Stimulated activated CD4-positive, alpha-beta T cell treated with anti-CD3 and anti-CD28 coated beads, TNF-alpha, amount 100 ng/mL, for 4 hours (primary cell): ENCODE results near the gene DERA.
"Not testable (repeated sequence)": the region's sequence is repeated elsewhere in the genome, so short reads cannot be mapped to it uniquely, and the experiment has no call there.

ENCODE experiments used
- DNase-seq, 3 experiments: peaks; one replicate each; pipeline ENCODE4 v3.0.0-alpha.2; 2020; ENCODE audit warnings: low read depth in 3 of 3

Gene DERA

DNA sequence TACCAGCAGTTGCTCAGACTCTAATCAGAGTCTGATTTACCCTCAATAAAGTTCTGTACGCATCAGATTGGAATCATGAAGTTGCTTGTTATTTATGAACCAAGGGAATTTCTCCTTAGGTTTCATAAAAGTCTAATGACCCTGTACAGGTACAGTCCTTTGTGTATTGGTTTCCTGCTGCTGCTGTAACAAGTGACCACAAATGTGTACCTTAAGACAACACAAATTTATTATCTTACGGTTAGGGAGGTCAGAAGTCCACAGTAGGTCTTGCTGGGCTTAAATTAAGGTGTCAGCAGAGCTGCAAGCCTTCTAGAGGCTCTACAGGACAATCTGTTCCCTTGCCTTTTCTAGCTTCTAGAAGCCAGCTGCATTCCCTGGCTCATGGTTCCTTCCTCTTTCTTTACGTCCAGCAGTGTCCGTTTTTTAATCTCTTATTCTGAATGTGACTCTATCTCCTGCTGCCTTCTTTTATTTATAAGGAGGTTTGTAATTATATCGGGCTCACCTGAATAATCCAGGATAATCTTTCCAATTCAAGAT, 6.7 kb upstream of the DERA start:
- DNase-seq, result no peak

- DNase-seq, result no peak
Observed at GRCh38 chr12:15910468-15910863, 666 bp upstream of the DERA start.

- DNase-seq, result not testable (repeated sequence)
Observed at GRCh38 chr12:15911931-15912330, 799 bp downstream of the DERA start.

- not testable (repeated sequence) for DNase-seq
Observed at GRCh38 chr12:15914131-15914530, 3.0 kb downstream of the DERA start.

- no peak for DNase-seq
Observed at GRCh38 chr12:15918066-15918465, 6.9 kb downstream of the DERA start.

- no peak for DNase-seq
Observed at GRCh38 chr12:15919418-15919817, 8.3 kb downstream of the DERA start.

DNA sequence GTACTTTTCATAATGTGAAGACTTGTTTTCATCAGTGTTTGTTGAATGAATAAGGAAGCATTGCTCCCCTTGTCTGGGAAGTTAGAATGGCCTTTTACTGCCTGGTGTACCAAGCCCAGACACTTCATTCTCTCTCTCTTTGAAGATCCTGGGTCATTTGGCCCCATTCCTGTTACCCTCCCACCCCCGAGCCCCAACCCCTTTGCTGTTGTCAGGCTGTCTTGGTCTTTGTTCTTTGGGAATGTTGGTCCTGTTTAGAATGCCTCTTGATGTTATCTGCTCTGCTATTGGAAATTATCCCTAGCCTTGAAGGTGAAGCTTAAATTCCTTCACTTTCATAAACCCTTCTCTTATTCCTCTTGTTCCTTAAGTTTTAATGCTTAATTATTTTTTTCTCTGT, 13.8 kb downstream of the DERA start:
- no peak for DNase-seq

GRCh38 chr12:15928346-15928745, 17.2 kb downstream of the DERA start:
- no peak for DNase-seq

DNA sequence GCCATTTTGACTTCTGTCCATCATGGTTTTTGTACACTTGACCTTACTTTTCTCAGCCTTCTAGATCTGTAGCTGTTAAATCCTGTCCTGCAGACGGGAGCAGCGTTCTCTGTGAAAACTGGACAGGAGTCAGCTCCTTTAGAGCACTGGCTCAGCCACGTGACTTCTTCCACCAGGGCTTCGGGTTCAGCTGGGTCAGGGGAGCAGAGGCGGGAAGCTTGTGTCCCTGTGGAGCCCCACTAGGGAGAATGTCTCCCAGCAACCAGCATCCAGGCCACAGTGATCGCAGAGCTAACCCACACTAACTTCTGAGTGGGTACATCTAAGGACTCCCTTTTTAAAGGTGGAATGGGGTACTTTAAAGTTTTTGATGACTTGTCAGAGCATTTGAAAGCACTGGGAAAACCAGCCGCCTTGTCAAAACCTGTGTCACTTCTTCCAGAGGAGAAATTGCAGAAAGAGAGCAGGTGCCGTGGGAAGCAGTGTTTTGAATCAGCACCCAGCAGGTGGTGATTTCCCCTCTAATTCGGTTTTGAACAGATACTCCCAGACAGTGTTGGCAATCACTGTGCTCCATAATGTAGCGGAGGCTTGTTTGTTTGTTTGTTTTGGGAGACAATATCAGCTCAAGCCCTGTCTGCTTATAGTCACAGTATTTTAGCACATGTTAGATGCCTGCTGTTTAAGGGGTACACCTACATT, 17.9 kb downstream of the DERA start:
- no peak for DNase-seq

DNA sequence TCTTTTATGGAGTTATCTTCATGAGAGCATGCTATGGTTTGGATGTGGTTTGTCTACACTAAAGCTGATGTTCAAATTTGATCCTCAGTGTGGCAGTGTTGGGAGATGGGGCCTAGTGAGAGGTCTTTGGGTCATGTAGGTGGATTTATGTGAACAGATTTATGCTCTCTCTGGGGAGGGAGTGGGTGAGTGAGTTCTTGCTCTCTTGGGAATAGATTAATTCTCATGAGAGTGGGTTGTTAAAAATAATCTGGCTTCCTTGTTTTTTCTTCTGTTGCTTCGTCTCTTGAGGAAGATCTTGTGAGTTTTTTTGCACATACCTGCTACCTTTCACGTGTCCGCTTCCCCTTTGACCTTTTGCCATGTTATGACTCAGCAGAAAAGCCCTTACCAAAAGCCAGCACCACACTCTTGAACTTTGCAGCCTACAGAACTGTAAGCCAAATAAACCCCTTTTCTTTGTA, 20.5 kb downstream of the DERA start:
- no peak for DNase-seq

DNA sequence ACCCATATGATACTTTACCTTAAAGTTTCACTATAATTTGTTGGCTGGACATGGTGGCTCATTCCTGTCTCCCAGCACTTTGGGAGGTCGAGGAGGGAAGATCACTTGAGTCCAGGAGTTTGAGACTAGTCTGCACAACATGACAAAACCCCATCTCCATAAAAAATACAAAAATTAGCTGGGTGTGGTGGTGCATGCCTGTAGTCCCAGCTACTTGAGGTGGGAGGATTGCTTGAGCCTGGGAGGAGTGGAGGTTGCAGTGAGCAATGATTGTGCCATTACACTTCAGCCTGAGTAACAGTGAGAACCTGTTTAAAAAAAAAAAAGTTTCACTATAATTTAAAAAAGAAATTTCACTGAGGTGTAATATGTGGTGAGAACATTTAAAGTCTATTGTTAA, 21.2 kb downstream of the DERA start:
- DNase-seq, result no peak

DNA sequence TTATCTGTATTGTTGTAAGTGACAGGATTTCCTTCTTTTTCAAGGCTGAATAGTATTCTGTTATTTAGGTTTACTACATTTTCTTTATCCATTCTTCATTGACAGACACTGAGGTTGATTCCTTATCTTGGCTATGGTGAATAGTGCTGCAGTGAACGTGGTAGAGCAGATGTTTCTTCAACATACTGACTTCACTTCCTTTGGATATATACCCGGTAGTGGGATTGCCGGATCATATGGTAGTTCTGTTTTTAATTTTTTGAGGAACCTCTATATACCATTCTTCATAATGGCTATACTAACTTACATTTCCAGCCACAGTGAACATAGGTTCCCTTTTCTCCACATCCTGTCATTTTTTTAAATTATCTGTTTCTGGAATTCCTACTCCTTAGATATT, 21.8 kb downstream of the DERA start:
- DNase-seq, result no peak

DNA sequence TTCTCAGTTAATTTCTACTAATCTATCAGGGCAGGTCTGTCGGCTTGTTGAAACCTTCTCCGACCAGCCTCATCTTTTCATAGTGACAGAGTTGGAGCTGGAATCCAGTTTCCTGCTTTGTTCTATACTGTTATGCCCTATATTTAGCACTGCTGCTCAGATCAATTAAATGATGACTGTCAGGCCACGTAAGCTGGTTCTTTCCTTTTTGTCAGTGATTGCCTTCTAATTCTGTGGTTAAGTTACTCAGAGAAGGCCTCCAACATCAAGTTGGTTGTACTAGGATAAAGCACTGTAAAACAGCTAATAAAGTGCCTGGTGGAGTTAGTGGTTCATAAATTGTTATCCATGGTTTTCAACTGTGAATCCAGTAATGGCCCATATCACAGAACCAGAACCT, 22.6 kb downstream of the DERA start:
- DNase-seq, result no peak

GRCh38 chr12:15936751-15937150, 25.6 kb downstream of the DERA start:
- DNase-seq, result no peak

- DNase-seq, result no peak
Observed at GRCh38 chr12:15937902-15938301, 26.8 kb downstream of the DERA start.

- no peak for DNase-seq
Observed at GRCh38 chr12:15939111-15939510, 28.0 kb downstream of the DERA start.

- no peak for DNase-seq
Observed at GRCh38 chr12:15942475-15942874, 31.3 kb downstream of the DERA start.

- not testable (repeated sequence) for DNase-seq
Observed at GRCh38 chr12:15943519-15943918, 32.4 kb downstream of the DERA start.

- DNase-seq, result not testable (repeated sequence)
Observed at GRCh38 chr12:15948461-15948860, 37.3 kb downstream of the DERA start.

DNA sequence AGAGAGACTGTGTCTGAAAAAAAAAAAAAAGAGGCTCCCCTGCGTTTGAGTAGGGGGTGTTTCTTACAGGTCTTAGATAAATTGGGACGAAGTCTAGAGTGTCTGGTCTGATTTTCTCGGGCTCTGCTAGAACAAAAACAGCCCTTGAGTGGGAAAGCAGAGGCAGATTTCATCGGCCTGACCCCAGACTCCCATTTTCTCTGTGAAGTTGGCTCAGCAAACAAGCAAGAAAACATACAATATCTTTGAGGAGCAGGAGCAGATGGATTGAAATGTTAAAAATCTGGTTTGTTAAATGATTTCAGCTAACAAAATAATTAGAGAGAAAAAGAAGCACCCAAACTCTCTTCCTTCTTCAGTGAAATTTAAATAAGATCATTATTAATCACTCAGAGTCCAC, 44.1 kb downstream of the DERA start:
- DNase-seq, result no peak

GRCh38 chr12:15956010-15956409, 44.9 kb downstream of the DERA start:
- DNase-seq, result no peak

DNA sequence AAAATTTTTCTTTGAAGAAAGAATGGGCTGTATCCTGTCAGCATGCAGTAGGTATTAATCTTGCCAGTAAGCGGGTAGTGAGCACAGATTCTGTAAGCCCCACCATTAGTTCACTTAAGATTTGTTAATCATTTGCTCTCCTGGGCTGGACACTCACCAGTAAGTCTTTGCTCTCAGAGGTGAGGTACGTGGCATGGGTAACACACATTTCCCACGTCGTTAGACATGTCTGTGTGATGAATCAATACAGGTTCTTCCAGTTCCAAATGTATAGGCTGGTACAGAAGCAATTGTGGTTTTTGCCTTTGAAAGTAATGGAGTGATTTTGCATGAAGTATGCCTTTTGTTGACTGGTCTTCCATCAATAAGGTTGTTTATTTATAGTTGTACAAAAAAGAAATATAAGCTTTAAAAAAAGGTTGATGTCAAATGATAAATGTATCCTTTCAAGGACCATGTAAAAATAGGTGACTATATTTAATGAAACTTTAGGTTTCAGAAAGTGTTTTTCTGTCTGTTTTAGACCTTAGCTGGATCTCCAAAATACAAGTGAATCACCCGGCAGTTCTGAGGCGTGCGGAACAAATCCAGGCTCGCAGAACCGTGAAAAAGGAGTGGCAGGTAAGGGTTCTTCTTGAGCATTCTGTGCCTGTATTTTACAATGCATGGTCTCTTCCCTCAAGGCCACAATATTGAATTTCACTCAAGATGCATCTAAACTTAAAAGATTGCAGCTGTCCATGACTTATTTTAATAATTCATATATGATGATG, 45.5 kb downstream of the DERA start:
- DNase-seq, result no peak

DNA sequence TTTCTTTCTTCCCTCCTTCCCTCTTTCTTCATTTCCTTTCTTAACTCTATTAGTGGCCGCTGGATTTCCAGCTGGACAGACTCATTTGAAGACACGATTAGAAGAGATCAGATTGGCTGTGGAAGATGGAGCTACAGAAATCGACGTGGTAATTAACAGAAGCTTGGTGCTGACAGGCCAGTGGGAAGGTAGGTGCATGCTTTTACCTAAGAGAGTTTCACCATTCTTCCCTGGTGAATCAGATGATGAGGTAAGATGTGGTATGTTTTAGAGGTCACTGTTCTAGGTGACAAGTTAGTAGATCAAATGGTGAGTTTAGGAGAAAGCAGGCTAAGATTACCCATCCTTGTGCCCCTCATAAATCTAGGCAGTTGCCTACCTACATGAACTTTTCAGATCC, 51.6 kb downstream of the DERA start:
- DNase-seq, result no peak
